ENCODE measurements around the gene SLC4A7. TPM values are rescaled to one million over a fixed set of nuclear protein-coding genes. Genes with fewer than 3 reads are reported as not detected.

The SLC4A7 gene
- total RNA-seq, 1 donor from 2014 or later: 13.1 TPM

GRCh38 chr3:27380433-27381357 lies 103.5 kb downstream of the SLC4A7 start:
- DNase-seq (ENCODE audit: missing footprints): no peak
- ATAC-seq: no peak
- intact Hi-C loops (cut with DNase I): no loop called here

GRCh38 chr3:27378331-27378730 lies 105.9 kb downstream of the SLC4A7 start:
- ATAC-seq (no peak), DNase-seq (ENCODE audit: missing footprints) (no peak)
- intact Hi-C loops (cut with DNase I): no loop called here

DNA sequence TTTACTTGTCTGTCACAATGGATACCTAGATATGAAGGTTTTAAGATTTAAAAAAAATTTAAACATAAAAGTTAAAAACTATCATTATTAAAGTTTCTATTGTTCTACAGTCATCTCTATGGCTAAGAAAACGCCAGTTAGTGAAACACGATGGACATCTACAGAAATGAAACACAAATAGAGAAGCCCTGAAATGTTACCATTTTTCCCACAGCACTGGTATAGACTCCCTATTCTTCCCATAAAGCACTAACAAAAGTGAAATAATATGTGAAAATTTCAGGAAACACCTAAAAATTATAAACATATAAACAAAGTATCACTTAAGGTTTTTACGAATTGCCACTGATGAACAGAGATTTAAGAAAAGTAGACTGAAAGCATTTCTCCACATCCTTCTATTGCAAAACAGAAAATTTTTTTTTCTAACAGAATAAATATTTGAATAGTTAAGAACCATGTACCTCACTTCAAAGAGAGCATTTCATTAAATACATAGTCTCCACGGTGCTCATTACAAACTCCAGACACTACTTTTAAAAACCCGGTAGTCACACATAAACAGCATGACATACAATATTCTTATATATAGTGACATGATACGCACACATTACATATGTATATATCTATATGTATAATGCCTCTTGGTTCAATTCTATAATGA lies 107.9 kb downstream of the SLC4A7 start:
- intact Hi-C loops (cut with DNase I): no loop called here
- ATAC-seq (no peak), DNase-seq (ENCODE audit: missing footprints) (no peak)

DNA sequence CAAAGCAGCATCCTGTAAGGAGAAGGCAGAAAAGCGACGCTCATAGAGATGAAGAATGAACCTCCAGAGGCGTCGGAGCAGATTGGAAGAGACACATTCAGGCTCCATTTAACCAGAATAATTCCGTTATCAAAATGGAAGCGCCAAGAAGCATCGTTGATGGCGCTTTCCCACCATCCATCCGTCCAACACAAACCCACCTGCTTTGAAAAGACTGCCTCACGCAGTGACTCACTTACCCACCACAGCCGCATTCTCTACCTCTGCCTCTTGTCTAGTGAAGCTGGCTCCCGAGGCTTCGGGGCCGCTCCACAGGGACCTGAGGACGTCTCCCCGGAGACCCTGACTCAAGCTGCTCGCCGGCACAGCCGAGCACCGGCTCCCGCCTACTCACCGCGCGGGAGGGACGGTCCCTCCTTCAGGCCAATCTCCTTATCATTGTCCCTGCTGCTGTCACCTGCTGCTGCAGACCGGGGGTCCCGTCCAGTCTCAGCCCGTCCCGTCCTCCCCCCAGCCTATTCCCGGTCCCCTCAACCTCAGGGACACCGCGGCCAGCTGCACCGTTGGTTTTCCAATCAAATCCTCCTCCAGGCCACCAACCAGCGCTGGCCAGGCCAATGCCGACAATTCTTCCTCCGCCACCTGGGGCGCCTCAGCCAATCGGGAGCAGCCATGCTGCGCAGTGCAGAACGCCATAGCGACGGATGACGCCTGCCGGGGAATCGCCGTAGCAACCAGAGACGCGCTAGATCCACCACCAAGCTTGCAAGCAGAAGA lies 115.2 kb downstream of the SLC4A7 start, which contains the start of gene NEK10:
TSS of gene NEK10 (minus strand) at position 553 of the 777 bp plus-strand sequence. CDS start 16,501 bp downstream, outside the sequence.
- DNase-seq (ENCODE audit: missing footprints) (peak; percentile 93), ATAC-seq (peak; percentile 99)
- intact Hi-C loops (cut with DNase I): loop anchor here (10.0 kb wide), 1 partner anchor 286 kb away; no protein-coding TSS in a partner anchor

- intact Hi-C loops (cut with DNase I): loop anchor here (10.0 kb wide), 1 partner anchor 289 kb away; no protein-coding TSS in a partner anchor
- no peak for DNase-seq (ENCODE audit: missing footprints)
- ATAC-seq: no peak
Observed at GRCh38 chr3:27366062-27366591, 118.1 kb downstream of the SLC4A7 start.

DNA sequence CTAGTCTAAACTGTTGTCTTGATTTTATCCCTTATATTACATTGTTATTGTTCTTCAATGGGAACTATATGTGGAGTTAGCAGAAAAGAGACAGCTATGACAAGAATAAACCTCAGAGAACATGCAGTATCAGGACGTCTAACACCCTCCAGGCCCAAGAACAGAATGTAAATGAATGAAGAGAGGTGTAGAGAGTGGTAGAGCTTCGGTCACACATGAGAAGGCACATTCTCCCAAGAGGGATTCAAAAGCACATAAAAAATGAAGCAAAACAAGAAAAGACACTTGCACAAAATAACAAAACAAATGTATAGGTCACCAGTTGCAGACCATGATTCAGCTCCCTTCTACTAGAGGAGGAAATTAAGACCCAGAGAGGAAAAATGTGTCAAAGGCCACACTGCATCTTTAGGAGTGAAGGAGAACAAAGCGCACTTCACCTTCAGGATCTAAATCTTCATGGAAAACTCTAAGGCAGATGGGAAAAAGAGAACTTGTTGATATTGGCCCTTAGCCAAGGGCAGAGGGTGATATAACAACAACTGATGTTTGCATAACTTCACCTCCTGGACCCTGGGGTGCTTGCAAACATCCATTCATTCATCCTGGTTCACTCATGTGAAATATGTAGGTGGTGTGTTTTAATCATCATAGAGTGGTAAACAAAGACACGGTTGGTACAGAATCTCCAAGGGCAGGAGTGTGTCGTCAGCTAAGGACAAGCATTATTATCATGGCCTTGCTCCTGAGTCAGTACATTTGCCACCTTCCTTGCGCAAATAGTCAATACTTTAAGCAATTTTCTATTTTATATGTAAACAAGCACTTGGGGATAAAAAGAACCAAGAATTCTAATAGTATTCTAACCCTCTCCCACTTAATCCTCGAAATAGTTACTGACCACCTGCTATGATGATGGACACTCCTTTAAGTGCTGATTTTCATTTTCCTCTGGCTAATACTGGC lies 123.8 kb downstream of the SLC4A7 start:
- DNase-seq (ENCODE audit: missing footprints) (no peak), ATAC-seq (no peak)
- intact Hi-C loops (cut with DNase I): loop anchor here (10.0 kb wide), 1 partner anchor 294 kb away; no protein-coding TSS in a partner anchor

GRCh38 chr3:27358372-27358771 lies 125.8 kb downstream of the SLC4A7 start:
- ATAC-seq: no peak
- intact Hi-C loops (cut with DNase I): no loop called here

GRCh38 chr3:27357665-27358258 lies 126.4 kb downstream of the SLC4A7 start:
- DNase-seq (ENCODE audit: missing footprints) (no peak), ATAC-seq (peak; percentile 63)
- intact Hi-C loops (cut with DNase I): loop anchor here (2.0 kb wide), 1 partner anchor 39 kb away; no protein-coding TSS in a partner anchor

More at GRCh38 chr3:27358372-27358771, 125.8 kb downstream of the SLC4A7 start:
- DNase-seq (ENCODE audit: missing footprints): no peak

- no peak for DNase-seq (ENCODE audit: missing footprints)
- intact Hi-C loops (cut with DNase I): loop anchor here (2.0 kb wide), 1 partner anchor 38 kb away; no protein-coding TSS in a partner anchor
- no peak for ATAC-seq
Observed at GRCh38 chr3:27356976-27357375, 127.2 kb downstream of the SLC4A7 start.

- no peak for ATAC-seq
- intact Hi-C loops (cut with DNase I): no loop called here
- DNase-seq (ENCODE audit: missing footprints): no peak
Observed at GRCh38 chr3:27354588-27355203, 129.5 kb downstream of the SLC4A7 start.

GRCh38 chr3:27354161-27354560 lies 130.0 kb downstream of the SLC4A7 start:
- intact Hi-C loops (cut with DNase I): no loop called here
- ATAC-seq: no peak
- DNase-seq (ENCODE audit: missing footprints): no peak

- no peak for DNase-seq (ENCODE audit: missing footprints)
- ATAC-seq: no peak
- intact Hi-C loops (cut with DNase I): no loop called here
Observed at GRCh38 chr3:27353221-27353620, 131.0 kb downstream of the SLC4A7 start.

DNA sequence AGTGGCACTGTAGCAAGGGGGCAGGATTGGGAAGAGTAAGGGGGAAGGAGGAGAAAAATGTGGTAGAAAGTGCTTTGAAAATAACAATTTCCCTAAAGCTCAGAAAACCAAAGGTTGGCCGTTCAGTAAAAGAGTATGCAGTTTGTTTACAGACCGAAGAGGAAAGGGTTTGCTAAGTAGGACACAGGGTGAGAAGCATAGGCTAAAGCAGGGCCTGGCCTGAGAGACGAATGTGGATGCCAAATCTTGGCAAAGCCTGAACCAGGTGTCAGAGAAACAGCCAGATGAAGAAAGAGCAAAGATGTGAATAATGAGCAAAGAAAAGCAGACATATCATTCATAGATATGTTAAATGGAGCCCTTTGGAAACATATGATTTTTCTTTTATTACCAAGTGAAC lies 132.1 kb downstream of the SLC4A7 start:
- no peak for DNase-seq (ENCODE audit: missing footprints)
- intact Hi-C loops (cut with DNase I): no loop called here
- no peak for ATAC-seq

DNA sequence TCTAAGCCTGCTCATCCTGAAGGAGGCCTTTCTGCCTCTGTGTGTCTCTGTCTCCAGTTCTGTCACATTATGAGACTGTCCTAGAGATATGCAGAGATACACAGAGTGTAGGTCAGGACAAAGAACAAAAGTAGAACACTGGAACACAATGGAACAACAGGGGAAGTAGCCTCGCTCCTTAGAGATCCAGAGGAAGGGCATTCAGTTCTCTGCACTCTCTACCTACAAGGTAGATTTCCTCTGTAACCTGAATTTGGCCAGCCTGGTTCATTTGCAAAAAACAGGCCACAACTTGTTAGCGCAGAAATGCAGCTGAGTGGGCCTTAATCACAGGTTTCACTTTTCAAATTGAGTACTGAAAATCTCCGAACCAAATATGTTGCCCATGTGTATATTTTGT lies 134.4 kb downstream of the SLC4A7 start:
- no peak for ATAC-seq
- intact Hi-C loops (cut with DNase I): no loop called here
- DNase-seq (ENCODE audit: missing footprints): no peak

GRCh38 chr3:27345959-27346865 lies 138.0 kb downstream of the SLC4A7 start:
- ATAC-seq (peak; percentile 77), DNase-seq (ENCODE audit: missing footprints) (no peak)
- intact Hi-C loops (cut with DNase I): no loop called here

GRCh38 chr3:27345493-27345892 lies 138.7 kb downstream of the SLC4A7 start:
- ATAC-seq (peak; percentile 26), DNase-seq (ENCODE audit: missing footprints) (no peak)
- intact Hi-C loops (cut with DNase I): no loop called here

Data from Right ventricle myocardium inferior (tissue), 1 donor.